ES-I3 (cell line): ENCODE measurements around the gene TPPP.
"Not testable (repeated sequence)": the region's sequence is repeated elsewhere in the genome, so short reads cannot be mapped to it uniquely, and the experiment has no call there.

Experiments
- H3K36me3 ChIP-seq: 2 replicates; pipeline ENCODE4 v1.6.1; 2013; ENCODE audit warnings: mild to moderate bottlenecking, low read length, control low read depth, moderate library complexity; ENCODE audit not compliant: insufficient read depth
- H3K4me1 ChIP-seq: 2 replicates; pipeline ENCODE4 v1.6.1; 2013; ENCODE audit warnings: mild to moderate bottlenecking, control low read depth, low read length; ENCODE audit not compliant: insufficient read depth
- H3K9ac ChIP-seq: 2 replicates; pipeline ENCODE4 v1.6.1; 2013; ENCODE audit warnings: low read depth, mild to moderate bottlenecking, low read length, moderate library complexity
- H3K9me3 ChIP-seq: 2 replicates; pipeline ENCODE4 v1.6.1; 2013; ENCODE audit warnings: mild to moderate bottlenecking, low read length, moderate library complexity; ENCODE audit not compliant: control insufficient read depth, insufficient read depth

Gene TPPP

GRCh38 chr5:685262-686171 is 7.6 kb downstream of the TPPP start:
- Histone ChIP-seq H3K9me3 (no peaks in the 10 kb centered on the region), H3K4me1 (no peaks in the 10 kb centered on the region), H3K36me3 (no peaks in the 10 kb centered on the region), H3K9ac (no peak overlapping the region)

- Histone ChIP-seq H3K9ac (no peak overlapping the region), H3K9me3 (no peaks in the 10 kb centered on the region), H3K36me3 (no peaks in the 10 kb centered on the region), H3K4me1 (no peaks in the 10 kb centered on the region)
Measured at GRCh38 chr5:684751-685216, 8.4 kb downstream of the TPPP start.

GRCh38 chr5:683551-684481 is 9.3 kb downstream of the TPPP start:
- Histone ChIP-seq H3K36me3 (no peaks in the 10 kb centered on the region), H3K9ac (no peak overlapping the region), H3K4me1 (no peaks in the 10 kb centered on the region), H3K9me3 (no peaks in the 10 kb centered on the region)

- not testable (repeated sequence) for H3K9ac ChIP-seq, H3K36me3 ChIP-seq, H3K9me3 ChIP-seq, H3K4me1 ChIP-seq
Measured at GRCh38 chr5:682651-683358, 10.3 kb downstream of the TPPP start.

- not testable (repeated sequence) for H3K9ac ChIP-seq, H3K36me3 ChIP-seq
Measured at GRCh38 chr5:682216-682615, 10.9 kb downstream of the TPPP start.

GRCh38 chr5:681317-682191 is 11.6 kb downstream of the TPPP start:
- not testable (repeated sequence) for H3K9me3 ChIP-seq, H3K36me3 ChIP-seq, H3K9ac ChIP-seq, H3K4me1 ChIP-seq

More at GRCh38 chr5:682216-682615, 10.9 kb downstream of the TPPP start:
- not testable (repeated sequence) for H3K9me3 ChIP-seq, H3K4me1 ChIP-seq

- not testable (repeated sequence) for H3K9ac ChIP-seq, H3K9me3 ChIP-seq, H3K4me1 ChIP-seq, H3K36me3 ChIP-seq
Measured at GRCh38 chr5:680836-681235, 12.3 kb downstream of the TPPP start.

GRCh38 chr5:680118-680795 is 12.9 kb downstream of the TPPP start:
- H3K9ac ChIP-seq, H3K9me3 ChIP-seq, H3K4me1 ChIP-seq: not testable (repeated sequence)

GRCh38 chr5:679166-679895 is 13.8 kb downstream of the TPPP start:
- not testable (repeated sequence) for H3K9ac ChIP-seq, H3K36me3 ChIP-seq, H3K4me1 ChIP-seq, H3K9me3 ChIP-seq

More at GRCh38 chr5:680118-680795, 12.9 kb downstream of the TPPP start:
- not testable (repeated sequence) for H3K36me3 ChIP-seq

- not testable (repeated sequence) for H3K9ac ChIP-seq, H3K9me3 ChIP-seq, H3K36me3 ChIP-seq, H3K4me1 ChIP-seq
Measured at GRCh38 chr5:678521-678920, 14.6 kb downstream of the TPPP start.

- Histone ChIP-seq H3K4me1 (no peaks in the 10 kb centered on the region; the same call in 1 of the 2 replicates), H3K9ac (no peak overlapping the region), H3K36me3 (no peaks in the 10 kb centered on the region), H3K9me3 (no peaks in the 10 kb centered on the region)
Measured at GRCh38 chr5:677131-678101, 15.7 kb downstream of the TPPP start.

GRCh38 chr5:676699-677076 is 16.5 kb downstream of the TPPP start:
- no peak overlapping the region for H3K9ac ChIP-seq
- H3K9me3 ChIP-seq: no peaks in the 10 kb centered on the region
- no peaks in the 10 kb centered on the region for H3K36me3 ChIP-seq
- no peaks in the 10 kb centered on the region; the same call in 1 of the 2 replicates for H3K4me1 ChIP-seq
